ENCODE data around the gene CERS3. TPM values are rescaled to one million over a fixed set of nuclear protein-coding genes. Genes with fewer than 3 reads are reported as not detected.

Gene CERS3
- total RNA-seq, 4 donors from 2014 or later = 105 to 191 (median 149) TPM

- DNase-seq (ENCODE audit: low spot score in 2 of 2) = no peak
- H3K4me3 ChIP-seq (ENCODE audit: low read depth, poor library complexity, severe bottlenecking) = no peak overlapping the region
- no peak for TF ChIP-seq POLR2A (IDR thresholded peaks at IDR 0.05)
- TF ChIP-seq, protein P1, sequence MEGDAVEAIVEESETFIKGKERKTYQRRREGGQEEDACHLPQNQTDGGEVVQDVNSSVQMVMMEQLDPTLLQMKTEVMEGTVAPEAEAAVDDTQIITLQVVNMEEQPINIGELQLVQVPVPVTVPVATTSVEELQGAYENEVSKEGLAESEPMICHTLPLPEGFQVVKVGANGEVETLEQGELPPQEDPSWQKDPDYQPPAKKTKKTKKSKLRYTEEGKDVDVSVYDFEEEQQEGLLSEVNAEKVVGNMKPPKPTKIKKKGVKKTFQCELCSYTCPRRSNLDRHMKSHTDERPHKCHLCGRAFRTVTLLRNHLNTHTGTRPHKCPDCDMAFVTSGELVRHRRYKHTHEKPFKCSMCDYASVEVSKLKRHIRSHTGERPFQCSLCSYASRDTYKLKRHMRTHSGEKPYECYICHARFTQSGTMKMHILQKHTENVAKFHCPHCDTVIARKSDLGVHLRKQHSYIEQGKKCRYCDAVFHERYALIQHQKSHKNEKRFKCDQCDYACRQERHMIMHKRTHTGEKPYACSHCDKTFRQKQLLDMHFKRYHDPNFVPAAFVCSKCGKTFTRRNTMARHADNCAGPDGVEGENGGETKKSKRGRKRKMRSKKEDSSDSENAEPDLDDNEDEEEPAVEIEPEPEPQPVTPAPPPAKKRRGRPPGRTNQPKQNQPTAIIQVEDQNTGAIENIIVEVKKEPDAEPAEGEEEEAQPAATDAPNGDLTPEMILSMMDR (IDR thresholded peaks at IDR 0.05) = no peak
- intact Hi-C loops (cut with DNase I; ENCODE audit: low total_unique reads) = no loop called here
- WGBS, 2 donors = 34 to 50% methylated on average over 2 of the region's 2 CpGs
Observed at GRCh38 chr15:100529556-100529955, 806 bp upstream of the CERS3 start.

DNA sequence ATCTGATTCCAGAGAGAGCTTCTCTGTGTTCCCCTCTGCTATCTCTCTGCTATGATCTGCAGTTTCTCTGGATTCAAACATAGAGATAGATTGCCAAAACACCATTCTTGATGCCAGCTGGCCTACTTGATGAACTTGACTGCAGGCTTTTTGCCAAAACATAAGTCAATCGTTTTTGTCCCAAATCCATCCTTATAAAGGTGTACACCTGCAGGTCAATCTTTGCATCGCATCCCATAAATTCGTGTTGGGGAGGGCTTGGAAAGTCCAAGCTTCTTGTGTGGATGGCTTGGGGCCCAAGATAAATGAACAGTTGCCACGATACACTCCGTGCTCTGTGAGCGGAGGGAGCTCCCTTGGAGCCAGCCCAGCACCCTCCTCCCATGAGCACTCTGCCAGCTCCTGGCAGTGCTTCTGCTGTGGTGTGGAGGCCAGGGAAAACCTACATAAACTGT lies 2.7 kb downstream of the CERS3 start:
- TF ChIP-seq, protein P1 (IDR thresholded peaks at IDR 0.05) = no peak
- no peak for TF ChIP-seq POLR2A (IDR thresholded peaks at IDR 0.05)
- intact Hi-C loops (cut with DNase I; ENCODE audit: low total_unique reads) = no loop called here
- peak; percentile 73 to 91 for DNase-seq (ENCODE audit: low spot score in 2 of 2)
- H3K4me3 ChIP-seq (ENCODE audit: low read depth, poor library complexity, severe bottlenecking) = no peak overlapping the region
- 17 to 21% methylated on average over 6 of the region's 6 CpGs for WGBS, 2 donors

GRCh38 chr15:100525436-100525835 lies 3.3 kb downstream of the CERS3 start:
- TF ChIP-seq POLR2A (IDR thresholded peaks at IDR 0.05) = no peak
- TF ChIP-seq, protein P1 (IDR thresholded peaks at IDR 0.05) = no peak
- 24 to 35% methylated on average over 1 of the region's 1 CpG for WGBS, 2 donors
- intact Hi-C loops (cut with DNase I; ENCODE audit: low total_unique reads) = no loop called here
- DNase-seq (ENCODE audit: low spot score in 2 of 2) = no peak
- no peak overlapping the region for H3K4me3 ChIP-seq (ENCODE audit: low read depth, poor library complexity, severe bottlenecking)

DNA sequence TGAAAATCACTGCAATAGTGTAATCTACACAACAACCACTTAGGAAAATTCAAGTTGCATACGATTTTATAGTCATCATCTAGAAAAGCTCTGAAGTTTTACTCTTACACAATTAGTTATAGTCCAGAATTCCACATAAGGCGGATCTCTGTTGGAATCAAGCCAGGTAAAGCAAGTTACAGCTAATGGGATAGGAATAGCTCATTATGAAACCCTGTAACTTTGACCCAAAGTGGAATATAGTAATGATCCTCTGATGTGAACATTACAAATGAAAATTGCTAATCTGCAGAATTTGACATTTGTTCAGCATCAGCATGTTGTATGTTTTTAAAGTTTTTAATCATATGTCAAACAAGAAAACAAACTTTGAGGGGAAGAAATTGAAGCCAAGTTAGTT lies 4.4 kb downstream of the CERS3 start:
- WGBS, 2 donors = 55 to 70% methylated on average over 2 of the region's 2 CpGs
- TF ChIP-seq, protein P1 (IDR thresholded peaks at IDR 0.05) = no peak
- TF ChIP-seq POLR2A (IDR thresholded peaks at IDR 0.05) = no peak
- intact Hi-C loops (cut with DNase I; ENCODE audit: low total_unique reads) = no loop called here
- H3K4me3 ChIP-seq (ENCODE audit: low read depth, poor library complexity, severe bottlenecking) = no peak overlapping the region
- DNase-seq (ENCODE audit: low spot score in 2 of 2) = no peak

DNA sequence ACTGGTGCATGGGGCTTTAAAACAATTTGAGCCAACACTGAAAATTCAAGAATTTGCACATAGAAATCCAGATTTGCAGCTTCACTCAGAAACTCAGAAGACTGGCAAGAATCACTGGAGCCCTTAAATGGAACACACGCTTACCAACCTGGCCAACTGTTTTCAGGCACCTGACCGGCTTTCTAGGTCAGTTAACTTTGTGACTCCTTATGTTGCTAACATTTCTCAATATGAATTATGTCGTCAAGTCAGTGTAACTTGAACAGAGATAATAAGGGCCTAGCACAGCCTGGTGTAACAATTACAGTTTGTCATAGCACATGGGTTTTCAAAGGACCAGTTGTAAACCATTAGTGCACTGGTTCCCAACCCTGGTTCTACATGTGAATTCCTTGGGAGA lies 6.8 kb downstream of the CERS3 start:
- 74 to 91% methylated on average over 3 of the region's 3 CpGs for WGBS, 2 donors
- intact Hi-C loops (cut with DNase I; ENCODE audit: low total_unique reads) = no loop called here
- TF ChIP-seq, protein P1 (IDR thresholded peaks at IDR 0.05) = no peak
- TF ChIP-seq POLR2A (IDR thresholded peaks at IDR 0.05) = no peak
- DNase-seq (ENCODE audit: low spot score in 2 of 2) = no peak
- no peak overlapping the region for H3K4me3 ChIP-seq (ENCODE audit: low read depth, poor library complexity, severe bottlenecking)

All from lower leg skin (tissue), 4 donors.